GM21619 (cell line): Measurements from ENCODE around the gene PRKCH.

Experiments
- ATAC-seq: cut with Tn5 transposase; IDR thresholded peaks from one replicate; pipeline ENCODE4 v1.9.1; 2021; ENCODE audit not compliant: unreplicated experiment

The PRKCH gene

GRCh38 chr14:61505815-61506809 lies 184.7 kb downstream of the PRKCH start:
- no peak for ATAC-seq

DNA sequence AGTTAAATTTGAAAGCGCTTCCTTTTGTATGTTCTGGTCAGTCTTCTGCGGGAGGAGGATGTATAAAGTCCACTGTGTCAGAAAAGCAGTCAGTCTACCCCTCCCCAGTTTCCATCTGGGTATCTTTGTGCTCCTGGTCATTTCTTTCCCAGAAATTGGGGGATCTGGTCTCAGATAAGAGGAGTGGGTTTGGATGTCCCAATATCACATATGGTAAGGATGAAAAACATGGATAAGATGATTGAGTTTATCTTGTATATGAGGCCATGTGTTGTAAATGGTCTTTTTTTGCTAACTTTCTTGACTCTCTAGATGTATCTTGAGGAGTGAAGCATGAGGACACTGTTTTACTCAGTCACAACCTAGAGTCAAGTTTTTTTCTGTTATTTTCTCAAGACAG lies 187.1 kb downstream of the PRKCH start:
- ATAC-seq, result no peak

DNA sequence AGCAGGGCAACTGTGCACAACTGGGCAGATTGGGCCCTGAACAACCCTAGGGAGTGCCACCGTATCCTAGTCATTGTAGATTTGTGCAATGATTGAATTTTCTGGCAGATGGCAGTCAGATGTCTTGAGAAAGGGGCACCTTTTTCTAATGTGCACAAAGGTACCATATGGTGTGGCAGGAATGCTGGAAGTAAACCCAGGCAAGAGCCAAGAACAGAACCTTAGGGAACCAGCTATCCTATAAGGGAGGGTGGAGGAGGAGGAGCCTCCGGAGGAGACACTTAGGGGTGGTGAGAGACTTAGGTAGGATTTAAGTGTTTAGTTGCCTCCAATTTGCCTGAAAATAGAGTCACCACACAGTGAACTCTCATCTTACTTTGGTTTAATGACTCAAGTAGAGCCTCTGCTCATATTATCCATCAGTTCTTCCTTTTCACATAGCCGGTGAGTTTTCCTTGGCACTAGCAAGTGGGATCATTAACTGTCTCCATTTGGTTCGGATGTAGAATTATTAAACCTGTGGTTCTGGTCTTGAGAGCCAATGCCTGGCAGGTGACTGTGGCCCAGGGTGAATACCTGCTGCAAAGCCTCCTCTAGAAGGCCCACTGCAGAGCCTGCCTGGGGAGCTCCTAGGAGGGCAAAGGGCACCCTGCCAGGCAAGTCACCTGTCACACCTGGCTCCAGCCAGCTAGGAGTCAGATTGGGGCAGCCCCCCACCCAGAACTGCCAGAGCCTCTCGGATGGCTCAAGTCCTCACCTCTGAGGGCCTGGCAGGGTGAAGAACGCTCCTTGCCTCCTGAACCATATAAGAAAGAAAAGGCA lies 189.6 kb downstream of the PRKCH start:
- ATAC-seq, result no peak

GRCh38 chr14:61511558-61511948 lies 190.2 kb downstream of the PRKCH start:
- ATAC-seq, result no peak

DNA sequence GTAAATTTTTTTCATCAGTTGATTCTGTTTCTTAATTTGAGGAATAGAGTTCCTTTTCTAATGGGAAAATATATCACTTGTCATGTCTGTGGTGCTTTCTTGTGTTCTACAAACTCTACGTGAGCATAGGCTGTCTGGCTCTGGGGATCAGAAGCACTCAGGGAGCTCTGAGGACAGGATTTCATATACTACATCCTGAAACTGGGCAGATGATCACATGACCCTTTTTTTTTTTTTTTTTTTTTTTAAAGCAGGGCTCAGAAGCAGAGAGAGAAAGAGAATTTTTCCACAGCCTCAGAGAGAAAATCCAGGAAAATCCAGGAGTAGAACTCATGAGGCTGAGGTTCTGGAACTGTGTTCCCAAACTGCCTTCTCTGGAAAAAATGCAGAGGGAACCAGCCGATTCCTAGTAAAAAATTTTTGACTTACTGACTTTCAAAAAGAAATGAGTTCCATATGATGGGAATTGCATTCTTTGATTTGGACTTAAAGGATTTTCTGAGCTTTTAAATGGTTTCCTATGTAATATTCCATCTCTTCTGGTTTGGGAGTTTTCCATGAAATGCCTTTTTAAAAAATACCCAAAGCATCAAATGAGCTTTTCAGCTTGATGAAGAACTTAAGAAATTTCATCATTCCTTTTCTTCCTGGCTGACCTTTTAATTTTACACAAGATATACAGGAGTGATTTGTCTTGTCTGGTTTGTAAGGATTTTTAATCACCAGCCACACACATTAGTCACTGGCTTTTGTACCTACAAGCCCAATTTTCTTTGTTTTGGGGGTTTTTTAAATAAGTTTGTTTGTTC lies 190.9 kb downstream of the PRKCH start:
- ATAC-seq, result no peak

DNA sequence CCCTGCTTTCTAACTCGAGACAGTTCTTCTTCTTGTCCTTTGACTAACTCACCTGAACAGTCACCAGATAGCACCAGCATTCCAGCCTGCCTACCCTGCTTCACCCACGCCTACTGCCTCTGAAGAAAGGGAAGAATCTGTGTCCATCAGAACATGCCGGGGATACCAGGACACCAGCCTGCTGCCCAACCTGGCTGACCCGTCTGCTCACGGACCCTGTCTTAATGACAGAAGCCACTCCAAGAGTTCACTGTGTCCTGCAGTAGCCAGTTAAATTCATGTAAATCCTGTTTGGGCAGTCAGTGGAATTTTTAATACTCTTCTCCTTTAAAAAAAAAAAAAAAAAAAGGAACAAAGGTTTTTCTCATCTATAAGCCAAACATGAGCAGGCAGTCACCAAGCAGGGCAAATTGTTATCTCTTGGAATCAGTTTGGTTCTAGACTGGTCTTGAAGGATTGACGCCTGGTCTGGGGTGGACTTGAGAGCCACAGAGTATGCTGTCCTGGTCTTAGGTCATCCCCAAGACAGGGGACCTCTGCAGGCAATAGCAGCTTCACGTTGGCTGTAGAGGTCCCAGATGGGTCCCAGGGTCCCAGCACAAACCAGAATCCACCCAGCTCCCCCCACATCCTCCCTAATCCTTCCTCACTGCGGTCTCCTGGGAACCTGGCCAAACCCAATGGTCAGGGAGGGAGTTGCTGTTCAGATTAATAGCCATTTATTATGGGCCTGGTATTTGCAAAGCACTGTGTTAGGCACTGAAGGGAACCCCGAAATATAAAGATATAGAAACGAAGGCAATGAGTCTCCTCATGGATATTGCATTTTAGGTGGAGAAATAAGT lies 192.8 kb downstream of the PRKCH start:
- ATAC-seq, result no peak

DNA sequence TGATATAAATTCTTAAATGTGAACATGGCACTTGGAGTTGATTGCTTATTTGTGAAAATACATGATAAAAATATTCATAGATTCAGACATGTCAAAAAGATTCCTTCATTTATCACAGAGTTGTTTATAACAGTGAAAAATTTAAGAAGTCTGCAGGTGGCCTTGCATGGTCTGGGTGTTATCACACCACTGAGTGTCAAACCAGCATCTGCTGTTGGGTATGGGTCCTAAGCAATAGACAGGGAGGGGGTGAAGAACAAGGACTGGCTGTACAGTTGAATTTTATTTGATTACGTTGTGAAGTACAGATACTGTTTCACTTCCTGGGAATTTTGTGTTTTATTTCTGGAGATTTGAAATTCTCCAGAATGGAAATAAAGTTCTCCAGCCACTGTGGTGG lies 193.5 kb downstream of the PRKCH start:
- no peak for ATAC-seq

GRCh38 chr14:61515436-61516117 lies 194.2 kb downstream of the PRKCH start:
- no peak for ATAC-seq

DNA sequence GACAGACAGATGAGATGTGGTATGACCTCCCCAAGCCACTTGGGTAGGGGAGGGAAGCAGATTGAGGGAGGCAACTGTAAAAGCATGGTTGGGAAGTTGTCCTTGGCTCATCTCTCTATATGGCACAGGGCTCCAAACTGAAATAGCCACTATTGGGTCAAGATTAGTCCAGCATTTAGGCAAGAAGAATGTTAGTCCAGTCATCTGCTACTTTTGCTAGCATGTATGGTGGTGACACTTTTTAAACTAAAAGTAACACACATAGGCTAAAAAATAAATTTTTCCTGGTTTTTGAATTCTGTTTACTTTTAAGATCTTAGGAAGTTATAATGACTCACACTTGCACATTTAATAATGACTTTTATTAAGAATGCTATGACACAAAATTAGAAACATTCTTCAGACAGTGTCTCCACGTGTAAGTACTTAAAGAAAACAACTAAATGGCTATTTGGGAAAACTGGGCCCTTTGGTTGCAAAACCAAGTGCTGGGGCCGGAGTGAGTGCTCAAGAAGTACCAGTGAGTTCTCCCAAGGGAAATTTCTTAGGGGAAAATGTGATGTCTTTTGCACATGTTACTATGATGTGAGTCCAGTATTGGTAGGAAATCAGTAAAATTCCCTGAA lies 194.9 kb downstream of the PRKCH start:
- no peak for ATAC-seq

- ATAC-seq, result no peak
These were observed 195.7 kb downstream of the PRKCH start for GRCh38 chr14:61516964-61517653.

- ATAC-seq, result no peak
These were observed 196.6 kb downstream of the PRKCH start for GRCh38 chr14:61517911-61518384.

DNA sequence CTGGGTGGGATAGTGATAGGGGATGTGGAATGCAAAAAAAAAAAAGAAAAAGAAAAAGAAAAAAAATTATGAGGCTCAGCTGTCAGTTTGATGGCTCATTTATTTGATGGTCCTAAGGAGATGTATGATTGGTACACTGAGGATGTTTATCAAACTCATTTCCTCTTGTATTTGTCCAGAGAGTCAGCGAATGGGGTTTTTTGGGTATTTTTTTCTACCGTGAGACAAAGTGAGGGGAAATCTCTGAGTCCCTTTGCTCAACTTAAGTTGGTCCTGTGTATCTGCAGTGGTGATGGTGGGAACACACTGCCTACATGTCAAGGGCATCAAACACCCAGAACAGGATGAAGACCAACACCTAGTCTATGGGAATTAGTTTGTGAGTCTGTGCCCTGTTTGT lies 197.0 kb downstream of the PRKCH start:
- peak; percentile 67 for ATAC-seq

DNA sequence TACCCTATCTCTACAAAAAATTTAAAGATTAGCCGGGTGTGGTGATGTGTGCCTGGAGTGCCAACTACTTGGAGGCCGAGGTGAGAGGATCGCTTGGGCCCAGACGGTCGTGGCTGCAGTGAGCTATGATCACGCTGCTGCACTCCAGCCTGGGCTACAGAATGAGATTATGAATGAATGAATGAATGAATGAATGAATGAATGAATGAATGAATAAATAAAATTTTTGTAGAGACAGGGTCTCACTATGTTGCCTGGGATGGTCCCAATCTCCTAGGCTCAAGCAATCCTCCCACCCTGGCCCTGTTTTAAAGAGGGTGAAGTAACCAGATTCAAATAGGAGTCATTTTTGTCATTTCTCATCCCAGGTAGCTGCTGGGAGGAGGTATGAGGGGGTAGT lies 197.7 kb downstream of the PRKCH start:
- no peak for ATAC-seq

GRCh38 chr14:61519735-61520134 lies 198.4 kb downstream of the PRKCH start:
- no peak for ATAC-seq

- no peak for ATAC-seq
These were observed 199.2 kb downstream of the PRKCH start for GRCh38 chr14:61520576-61520975.

GRCh38 chr14:61521773-61522172 lies 200.4 kb downstream of the PRKCH start:
- ATAC-seq, result no peak

DNA sequence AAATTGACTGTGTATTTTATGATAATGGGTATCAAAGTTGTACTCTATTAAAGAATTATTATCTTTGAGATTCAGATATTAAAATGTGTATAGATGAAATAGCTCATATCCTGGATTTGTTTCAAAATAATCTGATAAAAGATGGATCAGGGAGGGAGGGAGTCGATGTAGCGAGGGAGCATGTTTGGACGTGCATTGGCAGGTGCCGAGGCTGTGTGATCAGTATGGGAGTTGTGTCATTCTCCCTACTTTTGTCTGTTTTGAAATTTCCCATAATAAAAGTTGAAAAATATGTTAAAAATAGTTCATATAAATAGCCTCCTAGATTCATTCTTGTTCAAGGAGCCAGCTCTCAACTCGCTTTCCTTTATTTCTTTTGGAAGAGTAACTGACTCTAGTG lies 202.4 kb downstream of the PRKCH start:
- ATAC-seq, result no peak

DNA sequence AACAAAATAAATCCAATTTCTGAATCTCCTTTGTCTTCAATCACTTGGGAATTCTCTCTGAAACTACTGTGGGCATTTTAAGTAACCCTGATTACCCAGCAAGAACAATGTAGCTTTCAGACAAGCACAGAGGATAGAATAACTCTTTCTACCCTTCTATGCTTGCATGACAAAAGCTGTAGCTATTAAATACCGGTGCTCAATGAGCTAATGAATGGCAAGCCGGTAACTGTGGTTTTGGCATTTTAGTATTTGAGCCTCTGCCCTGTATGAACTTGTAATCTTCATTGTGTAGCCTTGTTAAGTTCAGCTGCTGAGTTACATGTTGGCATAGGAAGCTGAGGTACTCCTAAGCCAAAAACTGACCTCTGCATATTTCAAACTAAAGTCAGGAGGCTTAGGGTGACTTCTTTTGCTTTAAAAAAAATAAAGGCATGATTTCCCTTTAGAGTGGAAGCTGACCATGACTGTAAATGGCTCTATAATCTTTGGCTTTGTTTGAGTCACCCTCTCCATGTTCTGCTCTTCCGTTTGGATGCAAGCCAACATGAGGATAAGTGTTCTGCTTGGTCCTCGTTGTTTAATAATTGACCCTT lies 202.9 kb downstream of the PRKCH start:
- no peak for ATAC-seq
